Endothelial cell of umbilical vein (primary cell): ENCODE data around the gene TBC1D8. TPM values are rescaled to one million over a fixed set of nuclear protein-coding genes. Genes with fewer than 3 reads are reported as not detected.

Experiments used
- BruUV-seq: library from RNA; stranded (reverse); fragments of 400-500 nt; replicated peaks from 2 replicates; lab custom pipeline; 2021; lab: Mats Ljungman, UMichigan
- CTCF ChIA-PET: fragments of 300-600, 350-600 bp; sonication (Branson Sonifier 250); formaldehyde crosslinking; loops from one replicate; lab custom pipeline; 2021; ENCODE audit warnings: antibody characterized with exemption, inconsistent platforms; lab: Charles Lee
- POLR2A ChIA-PET: fragments of 300-600, 350-600 bp; sonication (Branson Sonifier 250); formaldehyde crosslinking; loops from one replicate; lab custom pipeline; 2021; ENCODE audit warnings: antibody characterized with exemption, inconsistent platforms; lab: Charles Lee
- DNase-seq: peaks from one replicate; pipeline ENCODE4 v3.0.0-alpha.2; 2011; ENCODE audit warnings: low read depth, low spot score
- FAIRE-seq: peaks from 2 replicates; lab custom pipeline; 2011; peaks lifted over from hg19 to GRCh38; lab: Jason Lieb, UNC
- H2AFZ ChIP-seq: 2 replicates; pipeline ENCODE4 v1.6.0; 2012; ENCODE audit warnings: low read depth, low read length, control low read depth, inconsistent platforms
- H3K27ac ChIP-seq: 2 replicates; pipeline ENCODE4 v1.5.1; 2011; ENCODE audit warnings: low read depth, mild to moderate bottlenecking, control low read depth, low read length, moderate library complexity; ENCODE audit not compliant: insufficient read depth
- H3K27me3 ChIP-seq, 2 experiments: 2 replicates each; pipeline versions ENCODE4 v1.6.0 to v1.6.1; 2011; ENCODE audit warnings: low read length in 2 of 2, mixed read lengths in 1 of 2; ENCODE audit not compliant: control insufficient read depth in 2 of 2, insufficient read depth in 2 of 2
- H3K36me3 ChIP-seq, 2 experiments: 2 replicates in 1 of 2; 3 replicates in 1 of 2; pipeline ENCODE4 v1.5.1; 2011; ENCODE audit warnings: low read length in 2 of 2, mild to moderate bottlenecking in 1 of 2, moderate library complexity in 1 of 2; ENCODE audit not compliant: control insufficient read depth in 2 of 2, insufficient read depth in 2 of 2; ENCODE audit errors: extremely low read depth in 1 of 2
- H3K4me1 ChIP-seq: 3 replicates; pipeline ENCODE4 v1.5.1; 2011; ENCODE audit warnings: mild to moderate bottlenecking, low read length; ENCODE audit not compliant: control insufficient read depth, insufficient read depth; ENCODE audit errors: extremely low read depth
- H3K4me2 ChIP-seq: 2 replicates; pipeline ENCODE4 v1.6.1; 2011; ENCODE audit warnings: low read length, control low read depth, mixed read lengths; ENCODE audit not compliant: insufficient read depth
- H3K4me3 ChIP-seq, 3 experiments: fragments of 200-600 bp in 1 of 3; sonication (generic), shearing (Covaris generic) in 1 of 3; replicated peaks in 1 of 3; 2 replicates each; pipeline ENCODE4 v1.5.1; 2011 to 2016; ENCODE audit warnings: control low read depth in 3 of 3, low read length in 3 of 3, mild to moderate bottlenecking in 2 of 3, inconsistent platforms in 1 of 3, low read depth in 1 of 3, moderate library complexity in 1 of 3; ENCODE audit not compliant: insufficient read depth in 1 of 3
- H3K79me2 ChIP-seq: 2 replicates; pipeline ENCODE4 v1.6.0; 2012; ENCODE audit warnings: low read length, inconsistent platforms; ENCODE audit not compliant: control insufficient read depth, insufficient read depth
- H3K9ac ChIP-seq: replicated peaks from 2 replicates; pipeline ENCODE3; 2011; ENCODE audit warnings: low read length, control low read depth; ENCODE audit not compliant: insufficient read depth; ENCODE audit errors: extremely low read depth
- H3K9me1 ChIP-seq: replicated peaks from 3 replicates; pipeline ENCODE4 v1.6.0; 2011; ENCODE audit warnings: mild to moderate bottlenecking, low read length; ENCODE audit not compliant: control insufficient read depth, insufficient read depth; ENCODE audit errors: extremely low read depth
- H3K9me3 ChIP-seq: replicated peaks from 2 replicates; pipeline ENCODE4 v1.5.1; 2012; ENCODE audit warnings: low read length, inconsistent platforms; ENCODE audit not compliant: control insufficient read depth, insufficient read depth
- H4K20me1 ChIP-seq: replicated peaks from 2 replicates; pipeline ENCODE3; 2011; ENCODE audit warnings: mild to moderate bottlenecking, low read length; ENCODE audit not compliant: control insufficient read depth, insufficient read depth; ENCODE audit errors: extremely low read depth
- CTCF ChIP-seq, 2 donors: IDR thresholded peaks; 1 replicate in 1 of 2; 2 replicates in 1 of 2; pipeline ENCODE4 v1.5.1; 2011; ENCODE audit warnings: low read length in 2 of 2, mild to moderate bottlenecking in 2 of 2, moderate library complexity in 2 of 2, control low read depth in 1 of 2, inconsistent platforms in 1 of 2, low read depth in 1 of 2; ENCODE audit not compliant: insufficient read depth in 1 of 2; ENCODE audit errors: extremely low read depth in 1 of 2
- EZH2 ChIP-seq: IDR thresholded peaks from 2 replicates; pipeline ENCODE4 v1.6.1; 2012; ENCODE audit warnings: borderline replicate concordance, low read depth, mild to moderate bottlenecking, moderate library complexity, low read length, inconsistent platforms; ENCODE audit not compliant: severe bottlenecking
- FOS ChIP-seq: IDR thresholded peaks from 2 replicates; pipeline ENCODE4 v1.6.1; 2011; ENCODE audit warnings: mild to moderate bottlenecking, low read length, moderate library complexity, borderline replicate concordance; ENCODE audit not compliant: insufficient read depth
- GATA2 ChIP-seq: IDR thresholded peaks from 2 replicates; pipeline ENCODE4 v1.7.0; 2011; ENCODE audit warnings: low read depth, mild to moderate bottlenecking, moderate library complexity, mixed read lengths, low read length; ENCODE audit not compliant: insufficient read length, insufficient read depth
- JUN ChIP-seq: IDR thresholded peaks from 2 replicates; pipeline ENCODE4 v1.6.1; 2011; ENCODE audit warnings: borderline replicate concordance, low read depth; ENCODE audit not compliant: insufficient read length, insufficient read depth
- MAX ChIP-seq: IDR thresholded peaks from 2 replicates; pipeline ENCODE4 v1.6.1; 2011; ENCODE audit not compliant: insufficient read depth, insufficient read length
- MYC ChIP-seq: IDR thresholded peaks from one replicate; pipeline ENCODE4 v1.6.1; 2011; ENCODE audit warnings: mild to moderate bottlenecking, low read depth, low read length
- POLR2A ChIP-seq: IDR thresholded peaks from 2 replicates; pipeline ENCODE4 v1.6.1; 2012; ENCODE audit warnings: low read depth, mild to moderate bottlenecking, control low read depth, low read length
- POLR2AphosphoS5 ChIP-seq: IDR thresholded peaks from 2 replicates; pipeline ENCODE4 v1.6.1; 2012; ENCODE audit warnings: low read depth, mild to moderate bottlenecking, control low read depth, low read length, moderate library complexity; ENCODE audit not compliant: insufficient read depth
- dilution Hi-C: fragments of 300-500 bp; cut with MboI; formaldehyde crosslinking; loops from one replicate; pipeline ENCODE4 v1.15.0; 2019; ENCODE audit warnings: low sequenced_read_pairs; ENCODE audit not compliant: extremely low pct_ligation_motif_present
- intact Hi-C: fragments of 100-400 bp; cut with micrococcal nuclease; formaldehyde crosslinking; loops from one replicate; pipeline ENCODE4 v1.10.0; 2022
- polyA plus RNA-seq, 4 experiments: library from polyadenylated mRNA; depleted of rRNA in 3 of 4; stranded (reverse) in 3 of 4; unstranded in 1 of 4; fragments of >200 nt; gene quantifications; 2 replicates each; pipeline versions ENCODE4 v1.2.1 to v1.2.3, GENCODE V29; 2011 to 2012; ENCODE audit warnings: missing spikeins in 1 of 4
- total RNA-seq: library from RNA; stranded (reverse); gene quantifications from 2 replicates; pipeline ENCODE4 v1.2.3, GENCODE V29; 2021

TBC1D8 gene
- total and polyA plus RNA-seq, 2 donors (not counting 3 experiments of a cell fraction or from before 2014, with no cell fraction given) = 28.5 to 32.1 TPM

- Histone ChIP-seq H2AFZ (no peak overlapping the region), H4K20me1 (no peaks in the 10 kb centered on the region), H3K27me3 (no peaks in the 10 kb centered on the region), H3K9ac (no peak overlapping the region), H3K4me1 (peaks cover 5% of the 10 kb centered on the region), H3K36me3 (peaks cover 0 to 24% of the 10 kb centered on the region in 2 experiments), H3K4me3 (no peak overlapping the region), H3K9me3 (no peaks in the 10 kb centered on the region), H3K4me2 (no peak overlapping the region), H3K79me2 (no peaks in the 10 kb centered on the region), H3K27ac (no peak overlapping the region), H3K9me1 (no peaks in the 10 kb centered on the region)
- DNase-seq (no peak), FAIRE-seq (no peak)
- no TSS peak for BruUV-seq
- intact Hi-C loops (loop anchor here (10.0 kb wide), 1 partner anchor 564 kb away; no protein-coding TSS in a partner anchor), dilution Hi-C loops (no loop called here)
- TF ChIP-seq FOS (no peak), POLR2A (no peak), MYC (no peak), MAX (no peak), CTCF (IDR thresholded peaks at IDR 0.05; ENCODE audit: extremely low read depth in 1 of 2, insufficient read depth in 1 of 2, low read depth in 1 of 2, low read length in 2 of 2) (no peak), EZH2 (no peak), POLR2AphosphoS5 (no peak), JUN (no peak), GATA2 (no peak)
- ChIA-PET POLR2A (no interaction called here), CTCF (interaction anchor here (4.3 kb wide), 1 partner anchor 259 kb away, joined by 104 read pairs; no protein-coding TSS in a partner anchor)
Measured at GRCh38 chr2:100988630-100989417, 162.4 kb downstream of the TBC1D8 start.
